GM12865 (cell line): ENCODE data around the gene PPP1R14B.

Experiments used
- DNase-seq: peaks from one replicate; pipeline ENCODE4 v3.0.0; 2010; ENCODE audit warnings: low read depth
- H3K4me3 ChIP-seq: 2 replicates; pipeline ENCODE4 v1.5.1; 2011; ENCODE audit warnings: mild to moderate bottlenecking, low read depth, low read length, control low read depth
- TF ChIP-seq, protein P1 (sequence below): IDR thresholded peaks from 2 replicates; pipeline ENCODE4 v1.5.1; 2011; ENCODE audit warnings: low read length, control low read depth, low read depth, inconsistent platforms; ENCODE audit not compliant: insufficient read depth; ENCODE audit errors: missing control alignments

The PPP1R14B gene

DNA sequence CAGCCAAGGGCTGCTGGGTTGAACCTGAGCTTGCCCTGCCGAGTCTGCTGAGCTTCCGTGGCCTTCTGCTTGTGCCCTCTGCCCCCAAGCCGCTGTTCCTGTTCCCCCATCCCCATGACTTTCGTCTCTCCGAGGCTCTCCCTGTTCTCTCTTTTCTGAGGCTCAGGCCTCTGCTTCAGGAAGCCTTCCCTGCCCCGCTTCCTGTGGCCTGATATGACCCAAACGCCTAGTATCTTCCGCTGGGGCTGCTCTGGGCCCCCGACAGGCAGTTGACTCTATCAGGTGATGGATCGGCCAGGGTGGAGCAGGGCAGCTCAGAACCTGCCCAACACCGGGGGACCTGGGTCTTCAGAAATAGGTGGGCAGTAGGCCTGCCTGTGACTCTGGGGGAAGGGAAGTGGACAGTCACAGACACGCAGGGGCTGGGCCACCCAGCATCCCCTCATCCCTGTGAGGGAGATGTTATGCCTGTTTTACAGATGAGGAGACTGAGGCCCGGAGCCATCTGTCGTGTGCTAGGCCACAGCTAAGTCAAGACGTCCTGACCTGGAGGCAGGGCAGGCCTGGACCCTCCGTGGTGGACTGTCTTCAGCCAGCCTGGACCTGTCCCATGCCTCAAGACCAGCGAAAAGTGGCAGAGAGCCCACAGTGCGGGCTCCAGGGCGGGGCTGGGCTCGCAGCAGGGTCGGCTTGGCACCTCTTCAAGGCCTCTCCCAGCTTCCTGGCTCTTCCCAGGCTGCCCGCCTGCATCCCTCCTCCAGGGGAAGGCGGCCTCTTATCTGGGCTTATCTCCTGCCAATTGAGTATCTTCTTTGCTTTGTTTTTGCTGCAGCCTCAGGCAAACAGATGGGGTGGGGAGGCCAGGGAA is 21.5 kb upstream of the PPP1R14B start:
- TF ChIP-seq, protein P1, sequence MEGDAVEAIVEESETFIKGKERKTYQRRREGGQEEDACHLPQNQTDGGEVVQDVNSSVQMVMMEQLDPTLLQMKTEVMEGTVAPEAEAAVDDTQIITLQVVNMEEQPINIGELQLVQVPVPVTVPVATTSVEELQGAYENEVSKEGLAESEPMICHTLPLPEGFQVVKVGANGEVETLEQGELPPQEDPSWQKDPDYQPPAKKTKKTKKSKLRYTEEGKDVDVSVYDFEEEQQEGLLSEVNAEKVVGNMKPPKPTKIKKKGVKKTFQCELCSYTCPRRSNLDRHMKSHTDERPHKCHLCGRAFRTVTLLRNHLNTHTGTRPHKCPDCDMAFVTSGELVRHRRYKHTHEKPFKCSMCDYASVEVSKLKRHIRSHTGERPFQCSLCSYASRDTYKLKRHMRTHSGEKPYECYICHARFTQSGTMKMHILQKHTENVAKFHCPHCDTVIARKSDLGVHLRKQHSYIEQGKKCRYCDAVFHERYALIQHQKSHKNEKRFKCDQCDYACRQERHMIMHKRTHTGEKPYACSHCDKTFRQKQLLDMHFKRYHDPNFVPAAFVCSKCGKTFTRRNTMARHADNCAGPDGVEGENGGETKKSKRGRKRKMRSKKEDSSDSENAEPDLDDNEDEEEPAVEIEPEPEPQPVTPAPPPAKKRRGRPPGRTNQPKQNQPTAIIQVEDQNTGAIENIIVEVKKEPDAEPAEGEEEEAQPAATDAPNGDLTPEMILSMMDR: no peak
- peak overlapping the region; percentile 55 for H3K4me3 ChIP-seq
- DNase-seq: no peak

DNA sequence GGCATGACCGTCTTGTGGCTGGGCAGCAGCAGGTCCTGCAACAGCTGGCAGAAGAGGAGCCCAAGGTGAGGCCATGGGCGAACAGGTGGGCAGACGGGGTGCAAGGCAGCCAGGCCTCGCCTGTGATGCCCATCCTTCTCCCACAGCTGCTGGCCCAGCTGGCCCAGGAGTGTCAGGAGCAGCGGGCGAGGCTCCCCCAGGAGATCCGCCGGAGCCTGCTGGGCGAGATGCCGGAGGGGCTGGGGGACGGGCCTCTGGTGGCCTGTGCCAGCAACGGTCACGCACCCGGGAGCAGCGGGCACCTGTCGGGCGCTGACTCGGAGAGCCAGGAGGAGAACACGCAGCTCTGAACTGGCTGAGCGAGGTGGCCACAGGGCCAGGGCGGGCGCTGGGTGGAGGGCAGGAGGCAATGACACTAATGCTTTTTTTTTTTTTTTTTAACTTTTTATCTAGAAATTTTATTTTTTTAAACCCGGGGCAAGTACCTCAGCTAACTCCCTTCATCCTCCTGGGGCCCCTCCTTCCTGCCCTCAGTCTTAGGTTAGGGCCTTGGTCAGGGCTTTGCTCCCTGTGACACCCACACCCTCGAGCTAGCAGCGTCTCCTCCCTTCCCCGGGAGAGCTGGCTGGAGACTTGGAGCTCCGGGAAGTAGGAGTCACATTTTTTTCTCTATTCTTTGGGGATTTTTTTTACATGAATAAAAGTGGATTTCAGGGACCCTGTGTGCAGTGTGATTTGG is 20.6 kb upstream of the PPP1R14B start:
- H3K4me3 ChIP-seq: no peak overlapping the region
- TF ChIP-seq, protein P1: no peak
- no peak for DNase-seq

DNA sequence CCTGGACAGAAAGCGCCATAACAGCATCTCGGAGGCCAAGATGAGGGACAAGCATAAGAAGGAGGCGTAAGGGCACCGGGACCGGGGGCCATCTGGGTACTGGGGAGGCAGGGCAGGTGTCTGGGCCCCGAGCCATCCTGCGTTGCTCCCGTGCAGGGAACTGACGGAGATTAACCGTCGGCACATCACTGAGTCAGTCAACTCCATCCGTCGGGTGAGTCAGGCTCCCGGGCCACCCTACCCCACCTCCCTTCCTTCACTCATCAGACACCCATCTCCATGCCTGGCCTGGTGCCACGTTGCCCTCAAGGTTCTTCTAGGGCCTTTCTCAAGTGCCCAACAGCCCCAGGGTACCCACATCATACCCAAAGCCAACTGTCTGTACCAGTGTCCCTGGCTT is 19.6 kb upstream of the PPP1R14B start:
- no peak for DNase-seq
- TF ChIP-seq, protein P1: no peak

DNA sequence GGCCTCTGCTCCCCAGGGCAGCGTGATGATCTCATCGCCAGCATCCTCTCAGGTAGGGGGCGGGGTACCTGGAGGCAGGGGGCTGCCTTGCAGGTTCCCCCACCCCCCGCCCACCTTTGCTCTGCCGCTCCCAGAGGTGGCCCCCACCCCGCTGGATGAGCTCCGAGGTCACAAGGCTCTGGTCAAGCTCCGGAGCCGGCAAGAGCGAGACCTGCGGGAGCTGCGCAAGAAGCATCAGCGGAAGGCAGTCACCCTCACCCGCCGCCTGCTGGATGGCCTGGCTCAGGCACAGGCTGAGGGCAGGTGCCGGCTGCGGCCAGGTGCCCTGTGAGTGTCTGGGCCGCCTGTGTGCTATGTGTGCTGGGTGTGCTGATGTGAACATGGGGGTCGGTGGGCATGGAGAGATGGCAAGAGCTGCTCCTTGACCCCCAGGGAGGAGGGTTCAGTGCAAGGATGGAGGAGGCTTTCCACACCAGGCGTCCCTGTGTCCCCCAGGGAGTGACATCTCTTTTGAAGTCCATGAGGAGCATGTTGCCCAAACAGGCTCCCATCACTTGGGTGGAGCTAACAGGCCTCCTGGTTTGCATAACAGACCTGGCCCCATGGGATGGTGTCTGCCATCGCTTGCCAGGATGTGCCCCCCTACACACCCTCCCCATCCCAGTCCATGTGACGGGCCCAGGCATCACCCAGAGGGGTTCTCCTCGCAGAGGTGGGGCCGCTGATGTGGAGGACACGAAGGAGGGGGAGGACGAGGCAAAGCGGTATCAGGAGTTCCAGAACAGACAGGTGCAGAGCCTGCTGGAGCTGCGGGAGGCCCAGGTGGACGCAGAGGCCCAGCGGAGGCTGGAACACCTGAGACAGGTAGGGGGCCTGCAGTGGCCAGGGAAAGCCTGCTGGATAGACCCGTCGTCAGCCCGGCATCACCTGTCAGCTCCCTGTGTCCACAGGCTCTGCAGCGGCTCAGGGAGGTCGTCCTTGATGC is 18.7 kb upstream of the PPP1R14B start:
- TF ChIP-seq, protein P1: no peak
- DNase-seq: no peak
- no peak overlapping the region for H3K4me3 ChIP-seq

More for the DNA sequence above, 19.6 kb upstream of the PPP1R14B start:
- no peak overlapping the region for H3K4me3 ChIP-seq

DNA sequence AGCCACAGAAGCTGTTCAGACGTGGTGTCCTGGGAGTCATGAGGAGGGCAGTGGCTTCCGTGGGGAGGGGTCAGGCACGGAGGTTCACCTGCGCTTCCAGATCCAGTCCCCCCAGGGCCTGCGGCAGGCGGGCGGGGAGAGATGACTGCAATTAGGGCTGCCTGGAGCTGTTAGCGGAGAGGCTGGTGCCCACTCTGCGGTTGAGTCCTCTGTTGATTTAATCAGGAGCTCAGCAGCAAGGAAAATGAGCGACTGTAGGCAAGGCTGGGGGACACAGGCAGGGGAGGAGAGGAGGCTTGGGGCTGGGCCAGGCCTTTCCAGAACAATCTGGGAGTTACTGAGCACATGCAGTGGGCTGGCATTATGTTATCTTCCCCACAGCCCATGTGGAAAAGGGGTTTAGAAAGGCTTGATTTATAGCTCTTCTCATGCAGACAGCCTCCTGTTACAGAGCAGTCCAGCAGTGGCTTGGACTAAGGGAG is 17.7 kb upstream of the PPP1R14B start:
- TF ChIP-seq, protein P1: no peak
- H3K4me3 ChIP-seq: no peak overlapping the region
- no peak for DNase-seq

DNA sequence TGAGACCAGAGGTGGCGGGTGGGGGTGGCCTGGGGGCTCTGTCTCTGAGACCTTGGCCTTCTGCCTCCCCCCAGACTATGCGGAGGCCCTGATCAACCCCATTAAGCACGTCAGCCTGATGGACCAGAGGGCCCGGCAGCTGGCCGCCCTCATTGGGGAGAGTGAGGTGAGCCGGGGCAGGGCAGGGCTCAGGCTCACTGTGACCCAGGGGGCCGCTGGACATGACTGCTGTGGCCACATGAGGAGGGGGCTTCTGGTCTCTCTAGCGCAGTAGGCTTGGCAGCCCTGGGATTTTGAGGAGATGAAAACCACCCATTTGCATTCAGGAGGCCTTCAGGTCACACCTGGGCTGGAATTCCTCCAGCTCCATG is 17.2 kb upstream of the PPP1R14B start:
- no peak for DNase-seq
- no peak overlapping the region for H3K4me3 ChIP-seq
- TF ChIP-seq, protein P1: no peak
